ENCODE results near the gene UQCC3.
A peak's percentile ranks its signal among the peaks of the same experiment; 100 is the strongest.

The UQCC3 gene

DNA sequence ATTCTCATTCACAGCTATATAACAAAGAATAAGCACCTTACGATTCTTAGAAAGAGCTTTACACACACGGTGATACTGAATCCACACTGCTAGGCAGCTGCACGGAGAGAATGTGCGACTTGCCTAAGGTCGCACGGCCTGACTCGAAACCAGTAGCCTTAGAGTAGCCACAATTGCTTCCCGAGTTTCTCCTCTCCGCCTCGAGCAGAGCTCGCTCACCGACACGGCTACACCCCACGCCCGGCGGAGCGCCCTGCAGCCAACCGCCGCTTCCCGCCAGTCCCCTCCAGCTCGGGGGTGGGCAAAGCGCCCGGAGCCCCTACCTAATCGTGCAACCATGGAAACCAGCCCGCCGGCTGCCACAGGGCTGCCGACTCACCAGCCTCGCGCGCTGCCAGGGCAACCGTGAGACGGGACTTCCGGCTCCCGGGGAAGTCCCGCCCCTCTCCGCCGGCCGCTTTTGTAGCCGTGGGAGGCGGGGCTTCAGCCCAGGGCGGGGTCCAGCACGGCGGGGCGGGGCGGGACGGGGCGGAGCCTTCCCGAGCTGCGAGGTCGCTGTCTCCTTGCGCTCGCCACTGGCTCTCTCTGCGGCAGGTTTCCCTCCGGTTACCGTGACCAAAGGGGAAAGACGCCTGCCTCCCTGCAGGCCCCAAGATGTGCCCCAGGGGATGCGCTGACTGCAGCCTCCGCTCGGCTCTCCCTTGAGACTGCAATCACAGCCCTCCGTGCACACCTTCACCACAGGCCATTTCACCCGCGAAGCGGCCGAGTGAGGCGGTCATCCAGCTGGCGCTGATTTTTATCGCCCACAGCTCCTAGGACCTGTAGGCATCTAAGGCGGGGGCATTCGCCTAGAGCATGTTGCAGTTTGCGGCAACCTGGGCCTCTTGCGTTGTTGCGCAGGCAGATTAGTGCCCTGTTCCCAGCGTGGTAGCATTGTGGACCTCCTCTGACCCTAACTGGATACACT, 34.7 kb downstream of the UQCC3 start:
- DNase-seq: peak; percentile 91

- no peak for DNase-seq
Measured at GRCh38 chr11:62706850-62707247, 35.4 kb downstream of the UQCC3 start.

GRCh38 chr11:62707277-62707861, 35.9 kb downstream of the UQCC3 start, which contains the start of the genes BSCL2 and GNG3:
BSCL2 (minus strand) TSS chr11:62707424; CDS start chr11:62707195, 229 bp downstream.
GNG3 (plus strand) TSS chr11:62707676; CDS start chr11:62708296, 620 bp downstream.
- no peak for DNase-seq

- DNase-seq: no peak
Measured at GRCh38 chr11:62708392-62708791, 36.9 kb downstream of the UQCC3 start.

GRCh38 chr11:62708793-62709192, 37.3 kb downstream of the UQCC3 start:
- DNase-seq: no peak

GRCh38 chr11:62709247-62710000, 38.0 kb downstream of the UQCC3 start:
- peak; percentile 92 for DNase-seq

DNA sequence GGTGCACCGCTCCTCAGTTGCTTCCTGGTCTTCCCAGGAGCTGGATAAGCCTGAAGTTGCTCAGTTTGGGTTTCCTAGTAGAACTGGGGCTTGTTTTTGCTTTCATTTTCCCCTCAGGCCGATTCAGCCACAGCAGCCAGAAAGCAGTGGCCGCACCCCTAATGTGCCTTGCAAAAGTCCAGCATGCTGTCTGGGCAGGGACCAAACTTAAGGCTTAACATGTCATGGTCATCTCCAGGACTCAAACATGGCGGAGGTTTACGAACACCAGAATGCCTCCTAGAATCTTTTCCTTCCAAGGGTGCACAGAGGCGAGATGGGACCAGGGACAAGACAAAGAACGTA, 38.5 kb downstream of the UQCC3 start:
- DNase-seq: no peak

- no peak for DNase-seq
Measured at GRCh38 chr11:62712276-62712812, 40.9 kb downstream of the UQCC3 start.

DNA sequence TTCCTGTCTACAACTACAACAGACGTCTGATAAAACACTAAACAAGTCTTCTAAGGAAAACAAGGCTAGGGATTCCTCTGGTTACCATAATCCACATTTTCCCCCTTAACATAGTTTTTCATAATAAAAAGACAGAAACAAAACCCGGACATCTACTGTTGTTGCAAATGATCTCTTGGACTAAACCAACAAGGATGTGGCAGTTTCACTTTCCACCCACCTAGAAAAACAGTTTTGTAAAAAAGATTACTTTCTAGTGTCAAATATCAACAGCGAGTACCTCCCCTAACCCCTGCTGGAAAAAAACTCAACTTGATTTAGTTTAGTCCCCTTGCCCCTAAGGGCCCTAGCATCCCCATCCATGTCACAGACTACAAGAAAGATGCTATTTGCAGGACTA, 41.4 kb downstream of the UQCC3 start:
- DNase-seq: no peak

GRCh38 chr11:62713343-62713742, 41.9 kb downstream of the UQCC3 start:
- no peak for DNase-seq

DNA sequence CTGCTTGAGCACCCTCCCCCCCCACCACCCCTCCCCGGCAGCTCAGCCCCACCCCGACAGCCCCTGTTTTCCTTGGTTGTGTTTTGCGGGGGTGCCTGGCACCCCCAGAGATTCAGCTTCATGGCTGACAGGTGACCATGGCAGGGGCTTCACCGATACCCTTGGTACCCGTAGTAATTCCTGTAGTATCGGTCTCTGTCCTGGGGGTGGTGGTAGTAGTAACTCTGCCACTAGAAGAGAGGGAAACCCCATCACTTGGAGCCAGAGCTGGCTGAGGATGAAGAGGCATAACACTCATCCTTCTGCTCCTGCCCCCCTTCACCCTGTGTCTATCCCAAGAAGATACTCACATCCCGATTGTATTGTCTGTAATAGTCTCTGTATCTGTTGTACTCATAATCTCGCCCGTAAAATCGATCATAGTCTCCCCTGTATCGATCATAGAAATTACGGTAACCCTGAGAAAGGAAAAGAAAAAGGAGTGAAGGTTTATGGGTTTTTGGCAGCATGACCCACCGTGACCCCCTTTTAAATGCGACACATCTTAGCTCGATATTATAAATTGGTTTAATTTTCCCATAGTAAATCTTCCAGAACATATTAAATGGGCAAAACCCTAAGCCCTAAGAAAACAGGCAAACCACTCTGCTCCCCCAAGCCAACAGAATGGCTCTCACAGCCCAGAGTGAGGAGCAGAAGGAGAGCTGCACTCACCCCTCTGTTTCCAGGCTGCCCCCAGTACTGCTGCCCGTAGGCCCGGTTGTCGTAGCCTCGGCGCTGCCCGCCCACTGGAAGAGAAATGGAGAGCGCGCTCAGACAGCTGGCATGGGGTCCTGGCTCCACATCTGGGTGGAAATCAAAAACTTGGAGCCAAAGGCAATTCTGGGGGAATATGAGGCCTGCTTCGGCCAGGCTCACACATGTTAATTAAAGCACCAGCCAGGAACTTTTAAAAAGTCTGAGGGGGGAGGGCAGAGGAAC, 44.0 kb downstream of the UQCC3 start:
- no peak for DNase-seq

GRCh38 chr11:62716206-62716605, 44.7 kb downstream of the UQCC3 start:
- no peak for DNase-seq

DNA sequence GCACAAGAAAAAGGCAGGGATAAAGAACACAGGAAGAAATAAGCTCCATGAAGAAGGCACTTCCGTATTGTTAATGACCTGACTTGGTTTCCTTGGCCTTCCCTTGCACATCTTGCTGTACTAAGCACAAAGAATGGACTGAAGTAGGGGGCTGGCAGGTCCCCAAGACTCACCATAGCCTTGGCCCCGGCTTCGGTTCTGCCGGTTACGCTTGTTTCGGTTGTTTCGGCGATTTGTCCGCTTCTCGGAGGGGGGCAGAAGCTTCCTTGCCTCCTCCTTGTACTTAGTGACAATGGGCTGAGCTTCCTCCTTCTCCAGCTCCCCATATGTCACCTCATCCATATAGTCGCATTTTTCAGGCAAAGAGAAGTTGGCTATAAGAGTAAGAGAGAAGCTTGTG, 45.3 kb downstream of the UQCC3 start:
- no peak for DNase-seq

DNA sequence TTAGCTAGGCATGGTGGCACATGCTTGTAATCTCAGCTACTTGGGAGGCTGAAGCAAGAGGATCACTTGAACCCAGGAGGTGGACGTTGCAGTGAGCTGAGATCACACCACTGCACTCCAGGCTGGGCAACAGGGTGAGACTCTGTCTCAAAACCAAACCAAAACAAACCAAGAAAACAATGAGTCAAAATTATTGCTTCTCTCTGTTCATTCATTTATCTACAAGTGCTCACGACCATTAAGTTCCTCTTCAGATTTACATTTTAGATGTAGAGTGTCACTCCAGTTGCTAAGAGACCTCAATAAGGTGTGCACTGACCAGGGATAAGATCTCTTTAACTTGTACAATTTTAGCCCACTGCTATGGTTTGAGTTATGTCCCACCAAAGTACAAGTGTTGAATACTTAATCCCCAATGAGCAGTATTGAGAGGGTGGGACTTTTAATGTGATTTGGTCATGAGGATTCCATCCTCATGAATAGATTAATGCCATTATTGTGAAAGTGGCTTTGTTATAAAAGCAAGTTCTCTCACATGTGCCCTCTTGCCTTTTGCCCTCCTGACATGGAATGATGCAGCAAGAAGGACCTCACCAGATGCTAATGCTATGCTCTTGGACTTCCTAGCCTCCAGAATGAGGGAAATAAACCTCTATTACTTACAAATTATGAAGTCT, 48.0 kb downstream of the UQCC3 start:
- DNase-seq: no peak

- no peak for DNase-seq
Measured at GRCh38 chr11:62721994-62722393, 50.5 kb downstream of the UQCC3 start.
